VCaP (cell line): Measurements from ENCODE around the gene MAP6D1.
"Not testable (repeated sequence)": the region's sequence is repeated elsewhere in the genome, so short reads cannot be mapped to it uniquely, and the experiment has no call there.

ENCODE experiments used
- H3K27ac ChIP-seq: fragments of 450-650 bp; 2 replicates; pipeline ENCODE4 v1.5.1; 2017
- CTCF ChIP-seq: fragments of 450-650 bp; conservative IDR thresholded peaks from 2 replicates; pipeline ENCODE4 v1.5.1; 2017; ENCODE audit warnings: mild to moderate bottlenecking, moderate library complexity

Gene MAP6D1

GRCh38 chr3:183797996-183798395 is 27.4 kb downstream of the MAP6D1 start:
- no peak for TF ChIP-seq CTCF
- no peak overlapping the region for H3K27ac ChIP-seq

DNA sequence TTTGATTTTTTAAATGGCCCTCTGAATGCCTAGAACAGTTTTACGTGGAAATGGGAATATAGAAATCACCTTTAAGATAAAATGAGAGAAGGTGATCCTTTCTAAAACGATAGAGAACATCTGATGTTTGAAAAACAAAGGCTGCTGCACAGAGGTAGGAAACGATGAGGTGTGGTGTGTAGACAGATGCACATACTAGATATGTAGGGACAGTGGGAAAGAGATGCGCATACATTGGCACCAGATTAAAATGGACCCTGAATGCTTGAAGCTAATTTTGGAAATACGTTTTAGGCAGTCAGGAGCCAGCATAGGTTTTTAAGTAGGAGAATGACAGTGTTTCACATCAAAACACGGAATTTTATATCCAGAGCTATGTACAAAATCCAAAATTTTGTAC is 29.0 kb downstream of the MAP6D1 start:
- TF ChIP-seq CTCF: no peak
- H3K27ac ChIP-seq: no peak overlapping the region

- no peak overlapping the region for H3K27ac ChIP-seq
Observed at GRCh38 chr3:183794452-183794851, 30.9 kb downstream of the MAP6D1 start.

DNA sequence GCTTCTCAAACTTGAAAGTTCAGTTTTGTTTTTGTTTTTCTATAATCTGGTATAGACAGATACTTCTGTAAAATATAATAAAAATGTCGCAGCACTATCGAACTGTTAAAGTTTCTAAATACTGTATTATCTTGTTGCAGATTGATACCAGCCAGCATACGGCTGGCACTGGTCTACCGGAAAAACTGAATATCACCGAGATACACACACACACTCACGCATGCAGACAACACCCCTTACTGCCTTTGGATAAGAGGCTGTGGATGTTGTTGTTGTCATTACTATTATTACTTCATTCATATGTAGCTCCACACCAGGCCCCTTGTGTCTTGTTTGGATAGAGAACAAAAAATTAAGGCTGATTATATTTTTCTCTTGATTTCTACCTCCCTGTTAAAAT is 32.4 kb downstream of the MAP6D1 start:
- no peak overlapping the region for H3K27ac ChIP-seq

More at GRCh38 chr3:183794452-183794851, 30.9 kb downstream of the MAP6D1 start:
- TF ChIP-seq CTCF: no peak

DNA sequence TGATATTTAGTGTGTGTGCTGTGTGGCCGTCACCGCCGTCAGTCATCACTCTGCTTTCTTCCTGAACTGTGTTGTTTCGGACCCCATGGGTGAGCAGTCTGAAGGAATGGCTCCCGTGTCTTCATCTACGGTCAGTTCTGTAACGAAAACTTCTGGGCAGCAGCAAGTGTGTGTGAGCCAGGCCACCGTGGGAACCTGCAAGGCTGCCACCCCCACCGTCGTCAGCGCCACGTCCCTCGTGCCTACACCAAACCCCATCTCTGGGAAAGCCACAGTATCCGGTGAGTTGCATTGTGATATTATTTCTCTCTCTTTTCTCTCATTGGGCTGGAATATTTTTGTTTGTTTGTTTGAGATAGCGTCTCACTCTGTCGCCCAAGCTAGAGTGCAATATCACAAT is 34.7 kb downstream of the MAP6D1 start:
- H3K27ac ChIP-seq: no peak overlapping the region
- TF ChIP-seq CTCF: no peak

More for the DNA sequence above, 32.4 kb downstream of the MAP6D1 start:
- TF ChIP-seq CTCF: no peak

DNA sequence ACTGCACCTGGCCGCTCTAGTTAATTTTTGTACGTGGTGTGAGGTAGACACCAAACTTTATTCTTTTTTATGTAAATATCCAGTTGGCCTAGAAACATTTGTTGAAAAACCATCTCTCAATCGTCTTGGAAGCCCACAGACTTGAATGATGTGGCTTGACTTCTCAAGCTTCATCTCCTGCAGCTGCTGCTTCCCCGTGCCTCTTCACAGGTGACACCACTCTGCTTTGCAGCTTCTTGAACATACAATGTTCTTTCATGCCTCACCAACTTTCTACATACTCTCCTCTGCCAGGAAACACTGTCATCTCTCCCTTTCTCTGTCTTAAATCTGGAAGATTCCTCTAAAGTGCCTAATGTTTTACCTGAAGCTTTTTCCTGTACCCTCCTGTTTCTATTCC is 35.6 kb downstream of the MAP6D1 start:
- no peak overlapping the region for H3K27ac ChIP-seq
- TF ChIP-seq CTCF: no peak

DNA sequence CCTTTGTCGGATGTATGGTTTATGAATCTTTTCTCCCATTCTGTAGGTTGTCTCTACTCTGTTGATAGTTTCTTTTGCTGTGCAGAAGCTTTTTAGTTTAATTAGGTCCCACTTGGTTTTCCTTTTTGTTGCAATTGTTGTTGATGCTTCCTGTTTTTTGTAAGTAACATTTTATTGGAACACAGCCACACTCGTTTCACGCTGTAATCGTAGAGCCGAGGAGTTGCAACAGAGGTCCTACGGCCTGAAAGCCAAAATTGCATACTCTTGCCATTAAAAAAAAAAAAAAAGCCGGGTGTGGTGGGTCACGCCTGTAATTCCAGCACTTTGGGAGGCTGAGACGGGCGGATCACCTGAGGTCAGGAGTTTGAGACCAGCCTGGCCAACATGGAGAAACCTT is 40.9 kb downstream of the MAP6D1 start:
- H3K27ac ChIP-seq: not testable (repeated sequence)

DNA sequence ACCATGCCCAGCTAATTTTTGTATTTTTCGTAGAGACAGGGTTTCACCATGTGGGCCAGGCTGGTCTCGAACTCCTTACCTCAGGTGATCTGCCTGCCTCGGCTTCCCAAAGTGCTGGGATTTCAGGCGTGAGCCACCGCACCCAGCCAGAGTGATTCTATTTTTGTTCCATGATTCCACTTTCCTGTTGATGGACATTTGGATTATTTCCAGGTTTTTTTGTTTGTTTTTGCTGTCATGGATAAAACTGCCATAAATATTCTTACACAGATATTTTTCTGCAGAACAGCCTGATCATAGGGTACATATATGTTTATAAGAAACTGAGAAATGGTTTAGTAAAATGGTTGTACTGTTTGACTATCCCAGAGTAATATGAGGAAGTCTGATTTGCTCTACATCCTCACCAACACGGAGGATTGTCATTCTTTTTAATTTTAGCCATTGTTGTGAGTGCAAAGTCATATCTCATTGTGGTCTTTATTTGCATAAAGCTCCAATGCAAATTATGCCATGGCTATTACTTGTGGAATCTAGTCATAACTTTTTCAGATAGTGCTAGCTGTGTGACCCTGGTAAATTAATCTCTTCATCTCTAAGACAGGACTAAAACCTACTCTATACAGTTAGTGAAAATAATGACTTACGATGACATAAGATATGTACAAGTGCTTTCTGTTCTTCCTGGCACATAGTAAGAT is 42.7 kb downstream of the MAP6D1 start:
- no peak for TF ChIP-seq CTCF
- H3K27ac ChIP-seq: peak overlapping the region; percentile 42; the same call in 1 of the 2 replicates
